NB4 (cell line): ENCODE data around the gene FARP1.
A peak's percentile ranks its signal among the peaks of the same experiment; 100 is the strongest.

Experiments used
- DNase-seq: peaks from one replicate; pipeline ENCODE4 v3.0.0; 2010; ENCODE audit warnings: low read depth
- H3K4me3 ChIP-seq: one replicate; pipeline ENCODE4 v1.5.1; 2011; ENCODE audit warnings: mild to moderate bottlenecking, low read depth, low read length, moderate library complexity
- MYC ChIP-seq: IDR thresholded peaks from 2 replicates; pipeline ENCODE4 v1.6.1; 2011; ENCODE audit warnings: low read depth, low read length
- POLR2A ChIP-seq: IDR thresholded peaks from 2 replicates; pipeline ENCODE4 v1.6.1; 2011; ENCODE audit warnings: mild to moderate bottlenecking; ENCODE audit not compliant: insufficient read length; ENCODE audit errors: extremely low read depth
- TF ChIP-seq, protein P1 (sequence below): IDR thresholded peaks from 2 replicates; pipeline ENCODE4 v1.6.1; 2011; ENCODE audit warnings: low read depth, low read length
- TF ChIP-seq, protein P2 (sequence below): IDR thresholded peaks from one replicate; pipeline ENCODE4 v1.5.1; 2012; ENCODE audit warnings: low read depth, low read length

The FARP1 gene

DNA sequence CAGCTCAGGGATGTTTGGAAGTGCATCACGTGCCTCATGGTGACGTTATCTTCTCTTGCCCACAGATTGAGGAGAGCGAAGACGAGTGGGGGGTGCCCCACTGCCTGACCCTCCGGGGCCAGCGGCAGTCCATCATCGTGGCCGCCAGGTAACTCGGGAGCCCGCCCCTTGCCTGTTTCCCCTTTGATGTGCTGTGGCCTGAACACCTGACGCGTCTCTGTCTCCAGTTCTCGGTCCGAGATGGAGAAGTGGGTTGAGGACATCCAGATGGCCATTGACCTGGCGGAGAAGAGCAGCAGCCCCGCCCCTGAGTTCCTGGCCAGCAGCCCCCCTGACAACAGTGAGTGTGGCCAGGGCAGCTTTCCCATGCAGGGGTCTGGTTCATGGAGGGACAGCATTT, 297.0 kb downstream of the FARP1 start:
- DNase-seq = no peak
- TF ChIP-seq MYC = no peak
- TF ChIP-seq, protein P1, sequence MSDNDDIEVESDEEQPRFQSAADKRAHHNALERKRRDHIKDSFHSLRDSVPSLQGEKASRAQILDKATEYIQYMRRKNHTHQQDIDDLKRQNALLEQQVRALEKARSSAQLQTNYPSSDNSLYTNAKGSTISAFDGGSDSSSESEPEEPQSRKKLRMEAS = no peak
- no peak for TF ChIP-seq POLR2A
- TF ChIP-seq, protein P2, sequence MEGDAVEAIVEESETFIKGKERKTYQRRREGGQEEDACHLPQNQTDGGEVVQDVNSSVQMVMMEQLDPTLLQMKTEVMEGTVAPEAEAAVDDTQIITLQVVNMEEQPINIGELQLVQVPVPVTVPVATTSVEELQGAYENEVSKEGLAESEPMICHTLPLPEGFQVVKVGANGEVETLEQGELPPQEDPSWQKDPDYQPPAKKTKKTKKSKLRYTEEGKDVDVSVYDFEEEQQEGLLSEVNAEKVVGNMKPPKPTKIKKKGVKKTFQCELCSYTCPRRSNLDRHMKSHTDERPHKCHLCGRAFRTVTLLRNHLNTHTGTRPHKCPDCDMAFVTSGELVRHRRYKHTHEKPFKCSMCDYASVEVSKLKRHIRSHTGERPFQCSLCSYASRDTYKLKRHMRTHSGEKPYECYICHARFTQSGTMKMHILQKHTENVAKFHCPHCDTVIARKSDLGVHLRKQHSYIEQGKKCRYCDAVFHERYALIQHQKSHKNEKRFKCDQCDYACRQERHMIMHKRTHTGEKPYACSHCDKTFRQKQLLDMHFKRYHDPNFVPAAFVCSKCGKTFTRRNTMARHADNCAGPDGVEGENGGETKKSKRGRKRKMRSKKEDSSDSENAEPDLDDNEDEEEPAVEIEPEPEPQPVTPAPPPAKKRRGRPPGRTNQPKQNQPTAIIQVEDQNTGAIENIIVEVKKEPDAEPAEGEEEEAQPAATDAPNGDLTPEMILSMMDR = no peak
- H3K4me3 ChIP-seq = no peak overlapping the region

DNA sequence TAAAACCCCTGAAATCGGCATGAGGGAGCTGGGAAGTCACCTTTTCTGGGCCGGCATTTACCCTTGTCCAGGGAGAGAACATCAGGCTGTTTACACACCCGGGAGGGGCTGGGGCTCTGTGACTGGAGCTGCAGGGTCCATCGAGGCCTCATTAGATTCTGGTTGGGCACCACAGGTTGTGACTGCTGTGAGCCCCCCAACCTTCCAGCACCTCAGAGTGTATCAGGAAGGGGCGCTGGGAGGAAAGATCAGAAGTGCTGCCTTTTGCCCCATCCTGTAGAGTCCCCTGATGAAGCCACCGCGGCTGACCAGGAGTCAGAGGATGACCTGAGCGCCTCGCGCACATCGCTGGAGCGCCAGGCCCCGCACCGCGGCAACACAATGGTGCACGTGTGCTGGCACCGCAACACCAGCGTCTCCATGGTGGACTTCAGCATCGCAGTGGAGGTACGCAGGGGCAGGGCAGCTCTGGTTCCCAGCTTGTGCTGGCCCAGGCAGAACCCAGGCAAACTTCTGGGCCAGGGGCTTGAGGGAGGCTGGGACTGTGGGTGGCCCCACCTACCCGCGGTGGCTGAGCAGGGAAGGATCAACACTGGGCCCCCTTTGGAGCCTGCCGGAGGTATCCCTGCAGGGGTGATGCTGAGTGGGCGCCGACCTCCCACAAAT, 297.6 kb downstream of the FARP1 start:
- TF ChIP-seq, protein P1 = no peak
- TF ChIP-seq MYC = no peak
- TF ChIP-seq, protein P2 = no peak
- TF ChIP-seq POLR2A = no peak
- H3K4me3 ChIP-seq = no peak overlapping the region
- DNase-seq = no peak

DNA sequence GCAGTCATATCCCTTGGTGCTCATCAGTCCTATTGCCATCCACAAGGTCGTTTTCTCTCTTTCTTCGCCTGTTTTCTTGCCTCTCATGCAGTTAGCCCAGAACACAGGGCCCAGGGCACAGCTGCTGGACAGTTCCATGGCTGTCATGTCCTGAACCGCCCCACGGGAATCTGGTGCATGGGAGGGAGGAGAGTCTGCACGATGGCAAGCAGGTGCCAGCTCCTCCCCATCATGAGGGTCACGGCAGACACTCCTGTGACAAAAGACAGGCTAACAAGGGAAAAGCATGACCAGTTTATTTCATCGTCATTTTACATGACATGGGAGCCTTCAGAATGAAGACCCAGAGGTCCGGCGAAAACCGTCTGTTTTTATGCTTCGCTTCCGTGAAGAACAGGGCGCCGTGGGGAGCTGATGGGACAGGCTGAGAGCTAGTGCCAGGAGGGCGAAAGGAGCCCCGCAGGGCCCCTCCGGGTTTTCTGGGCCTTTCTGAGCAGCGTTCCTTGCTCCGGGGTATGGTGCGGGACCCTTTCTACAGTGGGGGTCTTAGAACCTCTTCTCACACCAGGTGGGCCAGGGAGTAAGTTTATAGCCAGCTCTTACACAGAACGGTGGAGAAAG, 298.3 kb downstream of the FARP1 start:
- H3K4me3 ChIP-seq = no peak overlapping the region
- TF ChIP-seq, protein P2 = no peak
- TF ChIP-seq POLR2A = no peak
- no peak for TF ChIP-seq MYC
- TF ChIP-seq, protein P1 = no peak

DNA sequence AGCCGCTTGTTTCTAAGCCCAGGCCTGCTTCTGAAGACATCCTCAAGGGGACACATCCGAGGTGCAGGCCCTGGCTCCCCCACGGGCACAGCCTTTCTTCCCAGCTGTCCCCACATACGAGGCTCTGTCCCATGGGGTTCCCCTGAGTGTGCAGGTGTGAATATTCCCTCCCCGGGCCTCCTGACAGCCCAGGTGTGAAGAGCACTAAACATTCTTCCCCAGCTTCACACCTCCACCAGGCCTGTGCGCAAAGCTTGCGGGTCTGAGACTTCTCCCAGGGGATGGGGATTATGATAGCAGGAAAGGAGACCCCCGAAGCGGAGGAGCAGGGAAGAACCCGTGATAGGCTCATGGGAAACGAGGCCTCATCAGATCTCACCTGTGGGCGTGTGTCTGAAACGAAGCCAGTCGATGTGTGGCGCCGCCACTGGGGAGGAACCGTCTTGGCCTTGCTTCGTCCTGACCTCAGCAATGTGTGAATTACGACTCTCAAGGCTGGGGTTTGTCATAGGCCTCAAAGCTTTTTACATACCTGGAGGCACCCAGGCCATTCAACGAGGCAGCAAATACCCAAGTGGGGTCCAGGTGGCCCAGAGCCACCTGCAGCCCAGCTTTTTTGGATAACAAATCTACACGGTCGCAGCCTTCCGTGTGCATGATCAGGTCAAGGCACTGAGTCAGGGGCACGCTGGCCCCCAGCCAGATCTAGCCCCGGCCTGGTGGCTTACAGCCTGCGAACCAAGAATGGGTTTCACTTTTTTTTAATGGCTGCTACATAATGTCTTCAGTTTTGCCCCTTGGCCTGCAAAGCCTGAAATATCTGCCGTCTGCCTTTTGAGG, 299.7 kb downstream of the FARP1 start:
- TF ChIP-seq, protein P1 = no peak
- TF ChIP-seq, protein P2 = no peak
- TF ChIP-seq POLR2A = no peak
- TF ChIP-seq MYC = no peak
- no peak overlapping the region for H3K4me3 ChIP-seq
- DNase-seq = no peak

More for the DNA sequence above, 298.3 kb downstream of the FARP1 start:
- no peak for DNase-seq

DNA sequence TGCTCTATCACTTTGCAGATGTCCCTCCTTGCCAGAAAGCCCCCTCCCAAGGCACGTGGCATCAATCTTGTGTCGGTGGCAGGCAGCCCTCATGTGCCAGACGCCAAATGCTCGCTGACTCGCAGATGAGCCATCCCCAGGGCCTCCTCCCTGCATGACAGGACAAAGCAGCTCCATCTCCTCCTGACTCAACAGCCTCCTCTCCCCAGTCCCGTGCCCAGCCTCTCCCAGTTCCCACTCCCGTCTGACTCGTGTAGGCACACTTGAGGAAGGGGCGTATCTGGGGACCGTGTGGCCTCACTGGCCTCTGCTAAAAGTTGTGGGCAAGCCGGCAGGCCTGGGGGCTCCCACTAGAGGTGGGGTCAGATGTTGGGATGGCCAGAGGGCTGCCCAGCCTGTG, 300.4 kb downstream of the FARP1 start:
- no peak overlapping the region for H3K4me3 ChIP-seq
- DNase-seq = peak; percentile 35
- TF ChIP-seq POLR2A (no peak), MYC (no peak)
- TF ChIP-seq, protein P2 = no peak
- TF ChIP-seq, protein P1 = no peak
